ENCODE measurements around the gene GPC6.

DNA sequence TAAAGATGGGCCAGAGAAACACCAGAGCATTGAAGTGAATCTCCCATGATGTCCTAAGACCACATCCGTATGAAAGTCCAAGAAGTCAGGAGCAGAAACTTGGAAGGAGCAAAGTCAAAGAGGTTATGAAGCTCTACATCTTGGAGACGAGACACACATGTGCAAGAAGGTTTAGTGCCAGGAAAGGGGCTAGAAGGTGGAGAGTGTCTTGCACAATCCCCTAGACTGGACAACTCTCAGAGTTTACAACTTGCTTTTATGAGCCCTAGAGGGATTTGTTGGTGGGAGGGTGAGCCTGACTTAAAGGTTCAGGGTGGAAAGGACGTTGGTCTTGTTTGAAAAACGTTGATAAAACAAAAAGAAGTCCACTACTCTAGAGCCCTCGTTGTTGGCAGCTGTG, 150.6 kb downstream of the GPC6 start:
- TF ChIP-seq, protein P1, sequence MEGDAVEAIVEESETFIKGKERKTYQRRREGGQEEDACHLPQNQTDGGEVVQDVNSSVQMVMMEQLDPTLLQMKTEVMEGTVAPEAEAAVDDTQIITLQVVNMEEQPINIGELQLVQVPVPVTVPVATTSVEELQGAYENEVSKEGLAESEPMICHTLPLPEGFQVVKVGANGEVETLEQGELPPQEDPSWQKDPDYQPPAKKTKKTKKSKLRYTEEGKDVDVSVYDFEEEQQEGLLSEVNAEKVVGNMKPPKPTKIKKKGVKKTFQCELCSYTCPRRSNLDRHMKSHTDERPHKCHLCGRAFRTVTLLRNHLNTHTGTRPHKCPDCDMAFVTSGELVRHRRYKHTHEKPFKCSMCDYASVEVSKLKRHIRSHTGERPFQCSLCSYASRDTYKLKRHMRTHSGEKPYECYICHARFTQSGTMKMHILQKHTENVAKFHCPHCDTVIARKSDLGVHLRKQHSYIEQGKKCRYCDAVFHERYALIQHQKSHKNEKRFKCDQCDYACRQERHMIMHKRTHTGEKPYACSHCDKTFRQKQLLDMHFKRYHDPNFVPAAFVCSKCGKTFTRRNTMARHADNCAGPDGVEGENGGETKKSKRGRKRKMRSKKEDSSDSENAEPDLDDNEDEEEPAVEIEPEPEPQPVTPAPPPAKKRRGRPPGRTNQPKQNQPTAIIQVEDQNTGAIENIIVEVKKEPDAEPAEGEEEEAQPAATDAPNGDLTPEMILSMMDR (conservative IDR thresholded peaks at IDR 0.05; ENCODE audit: low read length) = no peak
- no peak for TF ChIP-seq EZH2phosphoT487 (IDR thresholded peaks at IDR 0.05; ENCODE audit: borderline replicate concordance)
